ENCODE data around the gene FAM53B.

- TF ChIP-seq POLR2A (IDR thresholded peaks at IDR 0.05; ENCODE audit: low read depth, low read length) (no peak), TAF1 (IDR thresholded peaks at IDR 0.05; ENCODE audit: borderline replicate concordance, low read depth, low read length) (no peak), POLR2AphosphoS5 (IDR thresholded peaks at IDR 0.05; ENCODE audit: low read depth, low read length) (no peak)
Measured at GRCh38 chr10:124716369-124716768, 27.8 kb downstream of the FAM53B start.

Measured in GM12892 (cell line).